ENCODE measurements around the gene PLXNA3. TPM values are rescaled to one million over a fixed set of nuclear protein-coding genes. Genes with fewer than 3 reads are reported as not detected.

PLXNA3 gene
- total RNA-seq, result 13.6 and 13.7 TPM in 2 replicates
- polyA plus RNA-seq, result 23.3 and 27.4 TPM in 2 replicates

- peak; percentile 50 to 65 for DNase-seq (ENCODE audit: low read depth in 1 of 2, low spot score in 1 of 2)
- H3K36me3 ChIP-seq, result no peaks in the 10 kb centered on the region
- no peaks in the 10 kb centered on the region for H3K4me1 ChIP-seq (ENCODE audit: low read depth)
- TF ChIP-seq CTCF (IDR thresholded peaks at IDR 0.05; ENCODE audit: low read depth, low read length), result no peak
- peak within 1 kb of the TSS; percentile 84 for H3K4me3 ChIP-seq
- H3K27ac ChIP-seq, result peak within 1 kb of the TSS; percentile 77
- H3K9me3 ChIP-seq (ENCODE audit: low read depth), result no peaks in the 10 kb centered on the region
- H3K27me3 ChIP-seq, result no peaks in the 10 kb centered on the region
Observed at GRCh38 chrX:154458116-154458953, at the start of gene PLXNA3. PLXNA3 (plus strand) TSS chrX:154458281; CDS start chrX:154460184, 1,903 bp downstream.

- H3K9me3 ChIP-seq (ENCODE audit: low read depth), result no peaks in the 10 kb centered on the region
- H3K27me3 ChIP-seq, result no peaks in the 10 kb centered on the region
- no peak for DNase-seq (ENCODE audit: low read depth in 1 of 2, low spot score in 1 of 2)
- no peaks in the 10 kb centered on the region for H3K4me1 ChIP-seq (ENCODE audit: low read depth)
- no peak overlapping the region for H3K4me3 ChIP-seq
- no peaks in the 10 kb centered on the region for H3K36me3 ChIP-seq
- TF ChIP-seq CTCF (IDR thresholded peaks at IDR 0.05; ENCODE audit: low read depth, low read length), result no peak
- H3K27ac ChIP-seq, result peak overlapping the region; percentile 75
Observed at GRCh38 chrX:154408659-154409221, 49.3 kb upstream of the PLXNA3 start.

- Histone ChIP-seq H3K9me3 (ENCODE audit: low read depth) (no peaks in the 10 kb centered on the region), H3K27ac (peak within 1 kb of the TSS; percentile 75), H3K27me3 (no peaks in the 10 kb centered on the region), H3K4me1 (ENCODE audit: low read depth) (no peaks in the 10 kb centered on the region), H3K4me3 (no peak within 1 kb of the TSS), H3K36me3 (no peaks in the 10 kb centered on the region)
- TF ChIP-seq CTCF (IDR thresholded peaks at IDR 0.05; ENCODE audit: low read depth, low read length), result no peak
- DNase-seq (ENCODE audit: low read depth in 1 of 2, low spot score in 1 of 2), result peak; percentile 74 to 92
Observed at GRCh38 chrX:154409222-154409871, 48.7 kb upstream of the PLXNA3 start, which contains the start of gene DNASE1L1. DNASE1L1 (minus strand) TSS chrX:154409254; CDS start chrX:154405568, 3,686 bp downstream.

GRCh38 chrX:154411981-154412340 is 46.1 kb upstream of the PLXNA3 start:
- peak; percentile 54 to 71 for DNase-seq (ENCODE audit: low read depth in 1 of 2, low spot score in 1 of 2)
- Histone ChIP-seq H3K4me1 (ENCODE audit: low read depth) (no peaks in the 10 kb centered on the region), H3K4me3 (peak overlapping the region; percentile 87), H3K36me3 (no peaks in the 10 kb centered on the region), H3K27me3 (no peaks in the 10 kb centered on the region), H3K9me3 (ENCODE audit: low read depth) (no peaks in the 10 kb centered on the region), H3K27ac (peak overlapping the region; percentile 87)
- TF ChIP-seq CTCF (IDR thresholded peaks at IDR 0.05; ENCODE audit: low read depth, low read length), result no peak

- H3K4me1 ChIP-seq (ENCODE audit: low read depth), result no peaks in the 10 kb centered on the region
- no peak for DNase-seq (ENCODE audit: low read depth in 1 of 2, low spot score in 1 of 2)
- H3K36me3 ChIP-seq, result no peaks in the 10 kb centered on the region
- H3K4me3 ChIP-seq, result peak overlapping the region; percentile 87
- no peak for TF ChIP-seq CTCF (IDR thresholded peaks at IDR 0.05; ENCODE audit: low read depth, low read length)
- no peak overlapping the region for H3K27ac ChIP-seq
- no peaks in the 10 kb centered on the region for H3K9me3 ChIP-seq (ENCODE audit: low read depth)
- H3K27me3 ChIP-seq, result no peaks in the 10 kb centered on the region
Observed at GRCh38 chrX:154412468-154412867, 45.6 kb upstream of the PLXNA3 start.
